G401.6 (cell line): ENCODE results near the gene NCOA6.

Experiments
- FAIRE-seq: peaks from 2 replicates; lab custom pipeline; 2012; peaks lifted over from hg19 to GRCh38; lab: Jason Lieb, UNC

The NCOA6 gene

GRCh38 chr20:34825530-34826362 lies at the start of gene NCOA6:
Gene NCOA6 (minus strand): TSS chr20:34825651. CDS start chr20:34782355, 43,296 bp downstream.
- no peak for FAIRE-seq

DNA sequence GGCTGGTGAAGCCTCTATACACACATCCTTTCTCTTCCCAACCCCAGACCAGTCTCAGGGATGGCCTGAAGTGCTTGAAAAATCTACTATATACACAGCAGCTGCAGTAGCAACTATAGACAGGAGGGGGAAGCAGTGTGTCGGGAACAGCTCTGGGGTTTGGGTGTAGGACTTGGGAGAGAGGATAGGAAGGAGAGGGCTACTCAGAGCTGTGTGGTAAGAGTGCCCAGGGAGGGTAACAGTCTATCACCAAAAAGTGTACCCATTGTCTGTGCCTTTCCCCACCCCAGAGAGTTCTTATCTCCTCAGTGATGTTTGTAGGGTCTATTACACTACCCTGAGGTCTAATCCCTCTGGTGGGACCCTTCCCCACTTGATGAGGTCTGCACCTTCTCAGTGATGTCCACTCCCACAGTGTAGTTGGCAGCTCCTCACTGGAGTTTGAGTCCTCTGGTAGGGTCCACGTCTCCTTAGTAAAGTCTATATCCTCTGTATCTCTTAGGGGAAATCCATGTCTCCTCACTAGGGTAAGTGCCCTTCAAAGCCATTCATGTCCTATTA lies 48.7 kb upstream of the NCOA6 start:
- peak; percentile 87 for FAIRE-seq

DNA sequence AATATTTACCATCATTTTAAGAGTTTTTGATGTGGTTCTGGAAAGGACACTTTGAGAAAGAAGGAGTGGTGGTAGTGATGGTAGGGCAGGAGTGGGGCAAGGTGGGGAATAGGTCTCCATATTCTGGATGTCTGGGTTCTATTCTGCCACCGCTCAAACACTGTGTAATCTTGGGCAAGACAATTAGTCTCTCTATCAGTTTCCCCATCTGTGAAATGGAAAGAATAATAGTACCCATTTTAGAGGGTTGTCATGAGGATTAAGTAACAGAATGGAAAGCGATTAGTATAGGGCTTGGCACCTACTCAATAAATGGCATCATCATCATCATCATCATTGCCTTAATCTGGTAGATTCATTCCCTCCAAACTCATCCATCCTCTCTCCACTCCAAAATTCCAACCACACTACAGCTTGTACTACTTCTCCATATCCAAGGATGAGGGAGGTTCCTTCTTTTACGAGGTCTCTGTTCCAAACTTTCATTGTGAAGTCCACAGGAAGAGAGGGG lies 48.2 kb upstream of the NCOA6 start:
- FAIRE-seq: no peak

- FAIRE-seq: no peak
These were observed 47.3 kb upstream of the NCOA6 start, which contains the start of gene GGT7 for GRCh38 chr20:34872622-34873224. Gene GGT7 (minus strand): TSS chr20:34872856. CDS start chr20:34872815, 41 bp downstream.

- no peak for FAIRE-seq
These were observed 46.6 kb upstream of the NCOA6 start for GRCh38 chr20:34871966-34872621.

GRCh38 chr20:34871320-34871926 lies 46.0 kb upstream of the NCOA6 start:
- FAIRE-seq: no peak

GRCh38 chr20:34864216-34864615 lies 38.8 kb upstream of the NCOA6 start:
- no peak for FAIRE-seq

- no peak for FAIRE-seq
These were observed 38.0 kb upstream of the NCOA6 start for GRCh38 chr20:34863421-34863965.

- no peak for FAIRE-seq
These were observed 37.3 kb upstream of the NCOA6 start for GRCh38 chr20:34862724-34863123.

GRCh38 chr20:34861386-34862084 lies 36.1 kb upstream of the NCOA6 start:
- FAIRE-seq: no peak

DNA sequence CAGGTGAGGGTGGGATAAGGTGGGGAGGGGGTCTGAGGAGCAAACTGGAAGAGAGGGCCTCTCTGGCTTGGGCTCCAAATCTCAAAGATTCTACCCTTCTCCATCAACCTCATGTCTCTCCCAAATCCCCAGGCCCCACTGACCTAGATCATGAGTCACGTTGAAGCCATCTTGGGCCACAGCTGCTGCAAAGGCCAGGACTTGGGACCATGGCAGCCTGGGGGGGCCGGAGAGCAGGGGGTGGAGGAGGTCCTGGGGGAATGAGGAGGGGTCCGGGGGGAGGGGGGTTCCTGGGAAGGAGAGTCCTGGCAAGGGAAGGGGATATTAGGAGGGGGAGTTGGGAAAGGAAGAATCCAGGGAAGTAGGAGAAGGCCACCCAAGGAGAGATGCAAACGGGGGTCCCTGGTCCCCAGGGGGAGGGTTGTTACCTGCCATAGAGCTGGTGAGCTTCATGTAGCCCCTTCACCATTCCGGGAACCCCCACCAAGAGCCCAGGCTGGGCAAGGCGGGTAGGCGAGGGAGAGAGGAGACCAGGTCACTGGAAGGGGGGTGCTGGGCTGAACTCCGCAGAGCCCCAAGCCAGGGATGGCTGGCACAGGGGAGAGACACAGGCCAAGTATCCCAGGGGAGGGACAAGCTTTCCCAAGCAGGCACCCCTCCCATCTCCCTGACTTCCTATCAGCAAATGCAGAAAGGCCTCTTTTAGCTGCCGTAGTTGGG lies 34.5 kb upstream of the NCOA6 start:
- no peak for FAIRE-seq

GRCh38 chr20:34859367-34859766 lies 33.9 kb upstream of the NCOA6 start:
- FAIRE-seq: no peak

GRCh38 chr20:34852298-34852697 lies 26.8 kb upstream of the NCOA6 start:
- FAIRE-seq: no peak

- FAIRE-seq: no peak
These were observed 25.5 kb upstream of the NCOA6 start for GRCh38 chr20:34850969-34851368.

- FAIRE-seq: no peak
These were observed 24.3 kb upstream of the NCOA6 start for GRCh38 chr20:34849778-34850177.

DNA sequence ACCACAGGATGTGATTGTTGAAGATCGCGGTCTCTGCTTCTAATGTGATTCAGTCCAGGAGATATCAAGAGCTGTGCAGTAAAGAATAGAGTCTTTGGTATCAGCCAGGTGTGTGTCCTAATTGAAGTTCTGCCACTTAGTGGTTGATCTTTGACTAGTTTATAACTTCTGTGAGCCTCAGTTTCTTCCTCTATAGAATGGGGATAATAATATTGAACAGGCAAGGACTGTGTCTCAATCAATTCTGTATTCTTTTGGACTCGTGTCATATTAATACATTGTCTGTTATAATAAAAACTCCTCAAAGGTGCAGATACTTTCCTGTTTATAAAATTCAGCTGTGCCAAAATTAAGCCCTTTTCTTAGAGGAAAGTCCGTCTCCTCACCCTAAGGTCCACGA lies 23.1 kb upstream of the NCOA6 start:
- no peak for FAIRE-seq

- FAIRE-seq: no peak
These were observed 18.0 kb upstream of the NCOA6 start for GRCh38 chr20:34843421-34843820.

GRCh38 chr20:34842143-34842542 lies 16.7 kb upstream of the NCOA6 start:
- no peak for FAIRE-seq

DNA sequence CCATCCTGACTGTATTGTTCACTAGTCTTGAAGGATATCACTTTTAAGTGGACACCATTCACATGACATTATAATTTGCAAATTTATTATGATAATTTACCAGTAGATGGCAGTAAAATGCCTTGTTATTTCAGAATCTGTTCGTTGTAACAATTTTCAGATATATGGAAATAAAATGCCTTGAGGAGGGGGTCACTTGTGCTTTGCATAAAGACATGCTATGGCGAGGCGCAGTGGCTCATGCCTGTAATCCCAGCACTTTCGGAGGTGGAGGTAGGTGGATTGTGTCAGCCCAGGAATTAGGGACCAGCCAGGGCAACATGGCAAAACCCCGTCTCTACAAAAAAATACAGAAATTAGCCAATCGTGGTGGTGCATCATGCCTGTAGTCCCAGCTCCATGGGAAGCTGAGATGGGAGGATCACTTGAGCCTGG lies 9.0 kb upstream of the NCOA6 start:
- peak; percentile 93 for FAIRE-seq

DNA sequence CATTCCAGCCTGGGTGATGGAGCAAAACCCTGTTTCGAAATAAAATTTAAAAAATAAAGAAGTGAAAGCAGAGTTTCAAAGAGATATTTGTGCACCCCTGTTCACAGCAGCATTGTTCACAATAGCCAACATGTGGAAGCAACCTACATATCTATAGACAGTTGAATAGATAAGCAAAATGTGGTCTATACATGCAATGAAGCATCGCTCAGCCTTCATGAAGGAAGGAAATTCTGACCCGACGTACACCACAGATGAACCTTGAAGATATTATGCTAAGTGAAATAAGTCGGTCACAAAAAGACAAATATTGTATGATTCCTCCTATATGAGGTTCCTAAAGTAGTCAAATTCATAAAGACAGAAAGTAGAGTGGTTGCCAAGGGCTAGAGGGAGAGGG lies 6.5 kb upstream of the NCOA6 start:
- FAIRE-seq: no peak

DNA sequence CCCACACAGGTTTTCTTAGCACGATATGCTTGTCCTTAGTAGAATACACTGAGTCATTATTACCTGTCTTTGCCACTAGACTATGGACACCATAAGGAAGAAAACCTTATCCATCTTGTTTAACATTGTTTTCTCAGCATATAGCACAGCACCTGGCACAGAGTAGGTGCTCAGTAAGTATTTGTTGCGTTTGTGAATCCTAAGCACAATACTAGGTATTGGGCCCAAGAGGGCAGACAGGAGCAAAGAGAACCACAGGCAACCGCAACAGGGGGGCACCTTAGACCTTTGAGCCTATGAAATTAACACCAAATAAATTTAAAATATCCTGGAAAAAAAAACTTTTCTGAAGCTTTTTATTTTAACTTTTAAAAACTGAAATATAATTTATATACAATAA lies 3.7 kb upstream of the NCOA6 start:
- no peak for FAIRE-seq
